SK-N-SH (cell line): ENCODE results near the gene PRC1. TPM values are rescaled to one million over a fixed set of nuclear protein-coding genes. Genes with fewer than 3 reads are reported as not detected.

ENCODE experiments used
- CTCF ChIA-PET: fragments of 300-600, 350-600 bp; formaldehyde crosslinking; extraction: SDS; loops from one replicate; lab custom pipeline; 2021; lab: Yijun Ruan, JAX
- POLR2A ChIA-PET: fragments of 350-600 bp; sonication (Branson Sonifier 250); formaldehyde crosslinking; extraction: SDS; loops from one replicate; lab custom pipeline; 2020; ENCODE audit warnings: antibody characterized with exemption, inconsistent platforms; lab: Yijun Ruan, JAX
- DNase-seq: peaks from one replicate; pipeline ENCODE4 v3.0.0; 2012
- H2AFZ ChIP-seq: fragments of 200-600 bp; sonication (generic); 2 replicates; pipeline ENCODE4 v1.8.1; 2016; ENCODE audit warnings: antibody characterized with exemption, mild to moderate bottlenecking, low read depth
- H3F3A ChIP-seq: fragments of 200-600 bp; sonication (generic); replicated peaks from 2 replicates; pipeline ENCODE3; 2016; ENCODE audit warnings: antibody characterized with exemption, mild to moderate bottlenecking; ENCODE audit not compliant: insufficient read depth
- H3K27ac ChIP-seq, 2 experiments: fragments of 200-500 bp in 1 of 2; fragments of 200-600 bp in 1 of 2; sonication (Bioruptor generic) in 1 of 2; sonication (generic), shearing (Covaris generic) in 1 of 2; 2 replicates each; pipeline versions ENCODE4 v1.5.1 to v1.6.1; 2014 to 2016; ENCODE audit warnings: low read depth in 2 of 2, inconsistent platforms in 1 of 2, low read length in 1 of 2, mild to moderate bottlenecking in 1 of 2, mixed read lengths in 1 of 2
- H3K27me3 ChIP-seq: fragments of 200-600 bp; sonication (generic), shearing (Covaris generic); 2 replicates; pipeline ENCODE4 v1.6.1; 2016; ENCODE audit warnings: mixed run types; ENCODE audit not compliant: insufficient read depth
- H3K36me3 ChIP-seq, 2 experiments: fragments of 200-500 bp in 1 of 2; fragments of 200-600 bp in 1 of 2; sonication (Bioruptor generic) in 1 of 2; sonication (generic) in 1 of 2; replicated peaks in 1 of 2; 2 replicates each; pipeline versions ENCODE3 to v1.5.1; 2014 to 2016; ENCODE audit warnings: low read length in 1 of 2, mild to moderate bottlenecking in 1 of 2; ENCODE audit not compliant: insufficient read depth in 2 of 2, control insufficient read depth in 1 of 2
- H3K4me1 ChIP-seq, 2 experiments: fragments of 200-500 bp in 1 of 2; fragments of 200-600 bp in 1 of 2; sonication (Bioruptor generic) in 1 of 2; sonication (generic), shearing (Covaris generic) in 1 of 2; 2 replicates each; pipeline versions ENCODE4 v1.5.1 to v1.6.1; 2014 to 2016; ENCODE audit warnings: low read depth in 1 of 2, low read length in 1 of 2, mixed run types in 1 of 2; ENCODE audit not compliant: insufficient read depth in 2 of 2, control insufficient read depth in 1 of 2
- H3K4me2 ChIP-seq: fragments of 200-600 bp; sonication (generic), shearing (Covaris generic); 2 replicates; pipeline ENCODE4 v1.6.1; 2017; ENCODE audit warnings: mixed run types
- H3K4me3 ChIP-seq, 2 experiments: fragments of 200-500 bp in 1 of 2; fragments of 200-600 bp in 1 of 2; sonication (Bioruptor generic) in 1 of 2; sonication (generic), shearing (Covaris generic) in 1 of 2; 2 replicates each; pipeline versions ENCODE4 v1.5.1 to v1.8.1; 2014 to 2016; ENCODE audit warnings: low read depth in 2 of 2, inconsistent platforms in 1 of 2, low read length in 1 of 2, mild to moderate bottlenecking in 1 of 2, mixed read lengths in 1 of 2, moderate library complexity in 1 of 2
- H3K79me2 ChIP-seq: fragments of 200-600 bp; sonication (generic); 2 replicates; pipeline ENCODE4 v1.8.1; 2017; ENCODE audit warnings: mild to moderate bottlenecking; ENCODE audit not compliant: insufficient read depth
- H3K9ac ChIP-seq: fragments of 200-600 bp; sonication (generic); 2 replicates; pipeline ENCODE4 v1.6.1; 2017; ENCODE audit warnings: mixed run types
- H3K9me2 ChIP-seq: fragments of 200-600 bp; sonication (generic); 2 replicates; pipeline ENCODE4 v1.6.1; 2017; ENCODE audit warnings: mixed run types
- H3K9me3 ChIP-seq: fragments of 200-600 bp; sonication (generic); 2 replicates; pipeline ENCODE4 v1.6.1; 2017; ENCODE audit warnings: mixed run types, mild to moderate bottlenecking, moderate library complexity
- H4K20me1 ChIP-seq: fragments of 200-600 bp; sonication (generic); 2 replicates; pipeline ENCODE4 v1.6.1; 2017; ENCODE audit warnings: mild to moderate bottlenecking, mixed run types; ENCODE audit not compliant: insufficient read depth
- CHD2 ChIP-seq: fragments of 150-350 bp; IDR thresholded peaks from 2 replicates; pipeline ENCODE4 v1.6.1; 2018; ENCODE audit warnings: low read length; ENCODE audit not compliant: partially characterized antibody
- EP300 ChIP-seq, 2 experiments: IDR thresholded peaks; 2 replicates each; pipeline versions ENCODE4 v1.4.0 to v1.6.1; 2012; ENCODE audit warnings: borderline replicate concordance in 1 of 2, low read depth in 1 of 2, low read length in 1 of 2
- FOSL2 ChIP-seq: IDR thresholded peaks from 2 replicates; pipeline ENCODE4 v1.4.0; 2012; ENCODE audit warnings: low read depth, mild to moderate bottlenecking, moderate library complexity, borderline replicate concordance
- FOXJ3 ChIP-seq: sonication (generic); formaldehyde crosslinking; IDR thresholded peaks from 2 replicates; pipeline ENCODE4 v1.5.1; 2020; ENCODE audit warnings: mild to moderate bottlenecking, missing genetic modification reagents
- FOXM1 ChIP-seq: IDR thresholded peaks from 2 replicates; pipeline ENCODE4 v1.4.0; 2012; ENCODE audit warnings: low read depth, mild to moderate bottlenecking
- MAX ChIP-seq: IDR thresholded peaks from 2 replicates; pipeline ENCODE4 v1.4.0; 2012; ENCODE audit warnings: low read depth
- RAD21 ChIP-seq: IDR thresholded peaks from 2 replicates; pipeline ENCODE4 v1.6.1; 2012; ENCODE audit warnings: mild to moderate bottlenecking, low read length
- RXRA ChIP-seq: IDR thresholded peaks from 2 replicates; pipeline ENCODE4 v1.4.0; 2012; ENCODE audit warnings: low read depth, mild to moderate bottlenecking, borderline replicate concordance
- TEAD4 ChIP-seq: IDR thresholded peaks from 2 replicates; pipeline ENCODE4 v1.4.0; 2012; ENCODE audit warnings: mild to moderate bottlenecking, borderline replicate concordance; ENCODE audit not compliant: insufficient read depth
- YY1 ChIP-seq: IDR thresholded peaks from 2 replicates; pipeline ENCODE4 v1.4.0; 2012; ENCODE audit warnings: low read depth, mild to moderate bottlenecking
- WGBS: methylation state at CpG from one replicate; pipeline ENCODE4 v1.1.6; 2017; ENCODE audit warnings: low lambda C conversion rate; 5-methylcytosine and 5-hydroxymethylcytosine counted together
- polyA plus RNA-seq, 3 experiments: library from polyadenylated mRNA; depleted of rRNA; stranded (reverse); fragments of >200 nt; gene quantifications; 2 replicates each; pipeline ENCODE4 v1.2.3, GENCODE V29; 2012
- TF ChIP-seq, protein P1 (sequence below): IDR thresholded peaks from 2 replicates; pipeline ENCODE4 v1.4.0; 2012; ENCODE audit warnings: low read depth, borderline replicate concordance

PRC1 gene
- polyA plus RNA-seq, 1 of the 3 experiments (the other 2 are of a cell fraction), result 125 TPM

DNA sequence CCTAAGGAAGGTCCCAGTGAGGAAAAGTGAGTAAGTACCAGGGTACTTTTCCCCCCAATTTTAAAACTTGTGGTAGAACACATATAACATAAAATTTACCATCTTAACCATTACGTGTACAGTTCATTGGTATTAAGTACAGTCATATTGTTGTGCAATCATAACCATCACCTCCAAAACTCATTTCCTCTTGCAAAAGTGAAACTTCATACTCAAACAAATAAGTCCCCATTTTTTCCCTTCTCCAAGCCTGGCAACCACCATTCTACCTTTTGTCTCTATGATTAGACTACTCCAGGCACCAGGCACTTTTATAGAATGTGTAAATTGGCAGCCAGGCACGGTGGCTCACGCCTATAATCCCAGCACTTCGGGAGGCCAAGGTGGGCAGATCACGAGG, 12.2 kb downstream of the PRC1 start (continued):
- TF ChIP-seq, protein P1, sequence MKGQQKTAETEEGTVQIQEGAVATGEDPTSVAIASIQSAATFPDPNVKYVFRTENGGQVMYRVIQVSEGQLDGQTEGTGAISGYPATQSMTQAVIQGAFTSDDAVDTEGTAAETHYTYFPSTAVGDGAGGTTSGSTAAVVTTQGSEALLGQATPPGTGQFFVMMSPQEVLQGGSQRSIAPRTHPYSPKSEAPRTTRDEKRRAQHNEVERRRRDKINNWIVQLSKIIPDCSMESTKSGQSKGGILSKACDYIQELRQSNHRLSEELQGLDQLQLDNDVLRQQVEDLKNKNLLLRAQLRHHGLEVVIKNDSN, result no peak

GRCh38 chr15:90981681-90982080, 12.7 kb downstream of the PRC1 start:
- peaks cover 25 to 30% of the 10 kb centered on the region in 2 experiments for H3K36me3 ChIP-seq
- CTCF ChIA-PET, result interaction anchor here (0.5 to 10.6 kb wide), 2 partner anchors 14 to 25 kb away, joined by 3 to 74 read pairs; partner anchors contain the start of gene RCCD1

DNA sequence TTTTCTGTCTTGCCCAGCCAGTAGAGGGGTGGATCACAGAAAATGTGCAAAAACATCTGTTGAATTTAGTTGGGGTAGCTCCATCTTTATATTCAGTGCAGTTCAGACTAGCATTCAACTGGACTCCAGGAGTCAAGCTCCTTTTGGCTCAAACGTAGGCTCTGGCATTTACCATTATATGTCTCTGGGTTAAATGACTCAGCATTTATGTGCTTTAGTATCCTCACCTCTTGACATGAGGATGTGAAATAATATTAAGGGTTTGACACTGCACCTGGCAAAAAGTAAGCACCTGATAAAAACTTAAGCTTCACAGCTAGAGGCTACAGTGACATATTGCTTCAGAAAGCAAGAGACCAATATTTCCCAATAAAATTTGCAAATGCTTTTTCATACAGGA, 14.8 kb downstream of the PRC1 start:
- TF ChIP-seq MAX (no peak), FOXM1 (no peak), YY1 (no peak), RAD21 (no peak), RXRA (no peak), FOXJ3 (CRISPR knock-in tag) (no peak), FOSL2 (no peak), EP300 (IDR thresholded peaks at IDR 0.05; ENCODE audit: borderline replicate concordance in 1 of 2, low read depth in 1 of 2, low read length in 1 of 2) (no peak)
- TF ChIP-seq, protein P1, result no peak
- Histone ChIP-seq H3K9ac (no peak overlapping the region), H3K9me3 (no peaks in the 10 kb centered on the region), H3K79me2 (peaks cover 41% of the 10 kb centered on the region), H3K9me2 (no peaks in the 10 kb centered on the region), H4K20me1 (peaks cover 4% of the 10 kb centered on the region; the same call in 1 of the 2 replicates), H3K27me3 (no peaks in the 10 kb centered on the region), H3K4me2 (no peak overlapping the region), H3K27ac (peak overlapping the region; percentile 4 to 8; a peak in 1 of 4 replicates), H3K4me3 (no peak overlapping the region), H3K36me3 (peaks cover 34 to 46% of the 10 kb centered on the region in 2 experiments), H3K4me1 (no peaks in the 10 kb centered on the region), H2AFZ (no peak overlapping the region), H3F3A (no peaks in the 10 kb centered on the region)
- no peak for DNase-seq
- ChIA-PET CTCF (interaction anchor here (1.3 to 10.6 kb wide), 5 partner anchors 8 to 54 kb away, joined by 4 to 74 read pairs (median 6); partner anchors contain the start of genes HDDC3 and RCCD1), POLR2A (no interaction called here)
- 67% methylated on average over 1 of the region's 1 CpG for WGBS

More at GRCh38 chr15:90981681-90982080, 12.7 kb downstream of the PRC1 start:
- no peak overlapping the region for H3K4me2 ChIP-seq
- no peak for DNase-seq
- POLR2A ChIA-PET, result no interaction called here
- no peaks in the 10 kb centered on the region for H3F3A ChIP-seq
- no peaks in the 10 kb centered on the region for H3K27me3 ChIP-seq
- no peak overlapping the region for H3K4me3 ChIP-seq
- no peaks in the 10 kb centered on the region for H3K9me3 ChIP-seq
- H4K20me1 ChIP-seq, result peaks cover 12% of the 10 kb centered on the region; the same call in 1 of the 2 replicates
- no peak for TF ChIP-seq TEAD4
- TF ChIP-seq CHD2, result no peak
- H3K9me2 ChIP-seq, result no peaks in the 10 kb centered on the region
- H2AFZ ChIP-seq, result no peak overlapping the region
- H3K27ac ChIP-seq, result no peak overlapping the region
- H3K9ac ChIP-seq, result no peak overlapping the region
- no peaks in the 10 kb centered on the region for H3K4me1 ChIP-seq
- peaks cover 62% of the 10 kb centered on the region for H3K79me2 ChIP-seq
- 88% methylated on average over 6 of the region's 6 CpGs for WGBS
